ENCODE measurements around the gene IFNA4. TPM values are rescaled to one million over a fixed set of nuclear protein-coding genes. Genes with fewer than 3 reads are reported as not detected.
"Not testable (repeated sequence)": the region's sequence is repeated elsewhere in the genome, so short reads cannot be mapped to it uniquely, and the experiment has no call there.

The IFNA4 gene
- total RNA-seq = not detected
- long read RNA-seq = 0 reads

DNA sequence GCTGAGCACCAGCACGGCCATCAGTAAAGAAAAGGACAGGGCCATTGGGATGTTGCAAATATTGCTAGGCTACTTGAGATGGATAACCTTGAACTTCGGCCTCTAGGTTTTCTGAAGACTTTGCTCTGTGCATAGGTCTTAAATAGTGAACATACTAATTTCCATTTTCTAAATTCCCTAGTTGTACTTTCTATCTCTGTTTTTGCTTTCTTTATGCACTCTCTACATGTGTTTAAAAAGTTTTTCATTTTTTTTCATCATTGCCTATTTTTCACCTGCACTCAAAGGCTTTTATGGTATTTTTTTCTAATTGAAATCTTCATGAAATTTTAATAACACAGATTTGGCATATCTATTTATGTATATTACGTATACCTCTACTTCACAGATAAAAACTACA, at the start of gene IFNA4:
Gene IFNA4 (minus strand): TSS at position 101 of the 400 bp plus-strand sequence. CDS start 56 bp downstream, at position 45.
- DNase-seq; ATAC-seq; intact Hi-C loops (cut with DNase I): not testable (repeated sequence)

DNA sequence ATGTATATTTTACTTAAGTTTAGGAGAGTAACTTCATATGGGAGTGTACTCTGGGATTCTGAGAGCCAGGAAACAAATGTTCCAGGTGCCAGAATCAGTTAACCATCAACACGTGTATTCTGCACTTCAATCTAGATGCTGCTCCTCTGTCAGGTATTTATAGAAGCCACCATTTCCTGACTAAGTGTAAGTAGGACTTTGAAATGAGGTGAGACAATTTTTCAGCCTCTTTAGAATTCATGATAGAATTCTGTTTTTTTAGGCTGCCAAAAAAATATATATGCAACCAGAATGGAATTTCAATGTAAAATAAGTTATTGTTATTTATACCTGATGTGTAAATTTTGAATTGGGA, 49.0 kb upstream of the IFNA4 start:
- ATAC-seq; intact Hi-C loops (cut with DNase I): not testable (repeated sequence)

DNA sequence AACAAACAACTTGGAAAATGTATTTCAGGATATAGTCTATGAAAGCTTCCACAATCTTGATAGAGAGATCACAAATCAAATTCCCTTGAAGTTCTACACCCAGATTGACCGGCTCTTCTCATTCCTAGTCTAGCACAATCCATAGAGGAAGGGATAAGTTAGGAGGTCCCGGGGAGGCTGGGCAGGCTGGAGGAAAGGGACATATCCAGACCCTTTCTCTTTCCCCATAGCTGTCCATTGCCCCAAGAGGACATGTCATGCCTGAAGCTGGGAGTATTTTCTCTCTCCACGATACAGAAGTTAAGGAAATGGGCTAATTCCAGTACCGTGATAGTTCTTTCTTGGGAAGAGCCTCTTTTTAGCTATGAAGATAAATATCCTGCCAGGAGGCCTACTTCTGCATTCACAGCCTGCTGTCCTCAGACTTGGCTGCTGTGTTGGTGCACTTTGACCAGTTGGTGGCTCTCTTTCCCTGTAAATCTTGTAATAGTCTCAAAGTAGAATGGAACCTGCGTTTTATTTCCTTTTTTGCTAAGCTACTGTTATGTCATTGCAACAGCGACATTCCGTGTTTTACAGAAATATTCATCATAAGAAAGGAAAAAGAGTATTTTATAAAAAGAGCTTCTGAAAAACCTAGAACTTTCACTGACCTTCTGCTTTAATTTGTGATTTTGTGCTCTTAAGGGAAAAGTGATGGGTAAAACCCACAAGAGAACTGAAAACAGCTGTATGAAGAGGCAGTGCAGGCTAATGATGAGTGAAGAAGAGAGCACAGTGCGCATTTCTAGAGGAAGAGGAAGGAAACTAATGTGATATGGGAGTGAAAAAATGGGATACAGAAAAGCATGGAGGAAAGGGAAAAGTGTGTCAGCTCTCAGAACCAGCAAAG, 48.3 kb upstream of the IFNA4 start:
- ATAC-seq = peak; percentile 59 to 60
- DNase-seq; intact Hi-C loops (cut with DNase I): not testable (repeated sequence)

More for the DNA sequence above, 49.0 kb upstream of the IFNA4 start:
- not testable (repeated sequence) for DNase-seq

DNA sequence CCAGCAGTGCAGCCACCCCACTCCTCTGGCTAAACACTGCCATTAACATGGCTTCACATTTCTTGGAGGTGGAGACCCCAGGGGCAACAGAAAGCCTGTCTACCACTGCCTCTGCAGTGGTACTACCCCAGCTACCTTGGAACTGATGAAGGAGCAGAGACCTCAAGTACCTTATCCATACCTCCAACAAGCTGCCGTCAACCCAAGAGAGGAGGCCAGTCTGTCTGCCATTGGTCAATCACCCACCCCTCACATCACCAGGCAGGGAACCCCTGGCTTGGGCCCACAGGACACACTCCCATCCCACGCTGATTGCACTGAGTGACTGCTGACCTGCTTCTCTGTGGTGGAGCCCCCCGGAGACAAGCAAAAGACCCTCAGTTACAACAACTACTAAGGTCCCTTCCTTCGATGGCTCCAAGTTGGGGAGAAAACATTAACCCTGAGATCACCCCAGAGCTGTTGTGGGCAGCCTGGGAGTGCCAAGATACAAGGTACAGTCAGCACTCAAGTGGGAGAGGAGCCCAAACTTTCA, 46.8 kb upstream of the IFNA4 start:
- DNase-seq = no peak
- ATAC-seq = no peak
- intact Hi-C loops (cut with DNase I) = no loop called here

DNA sequence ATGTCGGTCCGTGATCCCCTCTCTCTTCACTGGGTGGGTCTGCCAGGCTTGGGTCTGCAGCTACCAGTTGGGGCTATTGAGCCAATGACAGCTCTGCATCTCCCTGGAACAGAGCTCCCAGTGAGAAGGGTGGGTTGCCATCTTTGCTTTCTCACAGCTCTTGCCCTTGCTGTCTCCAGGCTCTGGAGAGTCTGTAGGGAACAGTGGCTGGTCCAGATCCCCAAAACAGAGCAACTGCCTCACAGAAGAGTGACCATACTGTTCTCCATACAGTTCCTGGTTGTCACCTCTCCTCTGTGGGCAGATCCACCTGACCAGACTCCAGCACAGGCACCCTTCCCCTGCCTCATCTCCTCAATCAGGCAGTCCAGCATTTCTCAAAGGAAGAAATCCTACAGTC, 45.9 kb upstream of the IFNA4 start:
- peak in 1 of 2 donors; percentile 8 for ATAC-seq
- intact Hi-C loops (cut with DNase I) = no loop called here

DNA sequence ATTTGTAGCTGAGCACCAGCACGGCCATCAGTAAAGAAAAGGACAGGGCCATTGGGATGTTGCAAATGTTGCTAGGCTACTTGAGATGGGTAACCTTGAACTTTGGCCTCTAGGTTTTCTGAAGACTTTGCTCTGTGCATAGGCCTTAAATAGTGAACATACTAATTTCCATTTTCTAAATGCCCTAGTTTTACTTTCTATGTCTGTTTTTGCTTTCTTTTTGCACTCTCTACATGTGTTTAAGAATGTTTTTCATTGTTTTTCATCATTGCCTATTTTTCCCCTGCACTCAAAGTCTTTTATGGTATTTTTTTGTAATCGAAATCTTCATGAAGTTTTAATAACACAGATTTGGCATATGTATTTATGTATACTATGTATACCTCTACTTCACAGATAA, 40.7 kb upstream of the IFNA4 start, which contains the start of gene IFNA17:
Gene IFNA17 (minus strand): TSS at position 101 of the 400 bp plus-strand sequence. CDS start 49 bp downstream, at position 52.
- intact Hi-C loops (cut with DNase I) = no loop called here
- ATAC-seq (no peak), DNase-seq (no peak)

More for the DNA sequence above, 45.9 kb upstream of the IFNA4 start:
- no peak for DNase-seq

DNA sequence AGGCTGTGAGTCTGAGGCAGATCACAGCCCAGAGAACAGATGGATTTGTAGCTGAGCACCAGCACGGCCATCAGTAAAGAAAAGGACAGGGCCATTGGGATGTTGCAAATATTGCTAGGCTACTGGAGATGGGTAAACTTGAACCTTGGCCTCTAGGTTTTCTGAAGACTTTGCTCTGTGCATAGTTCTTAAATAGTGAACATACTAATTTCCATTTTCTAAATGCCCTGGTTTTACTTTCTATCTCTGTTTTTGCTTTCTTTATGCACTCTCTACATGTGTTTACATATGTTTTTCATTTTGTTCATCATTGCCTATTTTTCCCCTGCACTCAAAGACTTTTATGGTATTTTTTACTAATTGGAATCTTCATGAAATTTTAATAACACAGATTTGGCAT, 29.8 kb upstream of the IFNA4 start, which contains the start of gene IFNA16:
Gene IFNA16 (minus strand): TSS at position 101 of the 400 bp plus-strand sequence. CDS start 6 bp downstream, at position 95.
- ATAC-seq; intact Hi-C loops (cut with DNase I); DNase-seq: not testable (repeated sequence)

DNA sequence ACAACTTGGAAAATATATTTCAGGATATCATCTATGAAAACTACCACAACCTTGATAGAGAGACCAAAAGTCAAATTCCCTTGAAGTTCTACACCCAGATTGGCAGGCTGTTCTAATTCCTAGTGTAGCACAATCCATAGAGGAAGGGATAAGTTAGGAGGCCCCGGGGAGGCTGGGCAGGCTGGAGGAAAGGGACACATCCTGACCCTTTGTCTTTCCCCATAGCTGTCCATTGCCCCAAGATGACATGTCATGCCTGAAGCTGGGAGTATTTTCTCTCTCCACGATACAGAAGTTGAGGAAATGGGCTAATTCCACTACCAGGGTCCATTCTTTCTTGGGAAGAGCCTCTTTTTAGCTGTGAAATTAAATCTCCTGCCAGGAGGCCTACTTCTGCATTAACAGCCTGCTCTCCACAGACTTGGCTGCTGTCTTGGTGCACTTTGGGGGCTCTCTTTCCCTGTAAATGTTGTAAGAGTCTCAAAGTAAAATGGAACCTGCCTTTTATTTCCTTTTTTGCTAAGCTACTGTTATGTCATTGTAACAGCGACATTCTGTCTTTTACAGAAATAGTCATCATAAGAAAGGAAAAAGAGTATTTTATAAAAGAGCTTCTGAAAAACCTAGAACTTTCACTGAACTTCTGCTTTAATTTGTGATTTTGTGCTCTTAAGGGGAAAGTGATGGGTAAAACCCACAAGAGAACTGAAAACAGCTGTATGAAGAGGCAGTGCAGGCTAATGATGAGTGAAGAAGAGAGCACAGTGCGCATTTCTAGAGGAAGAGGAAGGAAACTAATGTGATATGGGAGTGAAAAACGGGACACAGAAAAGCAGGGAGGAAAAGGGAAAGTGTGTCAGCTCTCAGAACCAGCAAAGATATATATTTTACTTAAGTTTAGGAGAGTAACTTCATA, 26.3 kb upstream of the IFNA4 start:
- DNase-seq; intact Hi-C loops (cut with DNase I); ATAC-seq: not testable (repeated sequence)

DNA sequence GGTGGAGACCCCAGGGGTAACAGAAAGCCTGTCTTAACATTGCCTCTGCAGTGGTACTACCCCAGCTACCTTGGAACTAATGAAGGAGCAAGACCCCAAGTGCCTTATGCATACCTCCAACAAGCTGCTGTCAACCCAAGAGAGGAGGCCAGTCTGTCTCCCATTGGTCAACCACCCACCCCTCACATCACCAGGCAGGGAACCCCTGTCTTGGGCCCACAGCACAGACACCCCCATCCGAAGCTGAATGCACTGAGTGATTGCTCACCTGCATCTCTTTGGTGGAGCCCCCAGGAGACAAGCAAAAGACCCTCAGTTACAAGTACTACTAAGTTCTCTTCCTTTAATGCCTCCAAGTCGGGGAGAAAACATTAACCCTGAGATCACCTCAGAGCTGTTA, 24.8 kb upstream of the IFNA4 start:
- DNase-seq; intact Hi-C loops (cut with DNase I): not testable (repeated sequence)
- peak in 1 of 2 donors; percentile 15 for ATAC-seq

DNA sequence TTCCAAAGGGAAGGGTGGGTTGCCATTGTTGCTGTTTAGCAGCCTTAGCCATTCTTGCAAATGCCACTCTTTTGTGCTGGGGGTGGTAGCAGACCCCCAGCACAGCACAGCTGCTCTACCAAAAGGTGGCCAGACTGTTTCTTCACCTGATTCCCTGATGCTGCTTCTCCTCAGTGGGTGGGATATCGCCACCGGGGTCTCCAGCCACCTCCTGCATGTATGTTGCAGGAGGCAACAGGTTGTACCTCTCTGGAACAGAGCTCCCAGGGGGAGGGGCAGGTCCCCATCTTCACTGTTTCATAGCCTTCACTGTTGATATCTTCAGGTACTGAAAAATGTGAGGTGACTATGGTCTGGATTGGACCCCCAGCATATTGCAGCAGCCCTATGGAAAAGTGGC, 23.4 kb upstream of the IFNA4 start:
- ATAC-seq; DNase-seq; intact Hi-C loops (cut with DNase I): not testable (repeated sequence)

DNA sequence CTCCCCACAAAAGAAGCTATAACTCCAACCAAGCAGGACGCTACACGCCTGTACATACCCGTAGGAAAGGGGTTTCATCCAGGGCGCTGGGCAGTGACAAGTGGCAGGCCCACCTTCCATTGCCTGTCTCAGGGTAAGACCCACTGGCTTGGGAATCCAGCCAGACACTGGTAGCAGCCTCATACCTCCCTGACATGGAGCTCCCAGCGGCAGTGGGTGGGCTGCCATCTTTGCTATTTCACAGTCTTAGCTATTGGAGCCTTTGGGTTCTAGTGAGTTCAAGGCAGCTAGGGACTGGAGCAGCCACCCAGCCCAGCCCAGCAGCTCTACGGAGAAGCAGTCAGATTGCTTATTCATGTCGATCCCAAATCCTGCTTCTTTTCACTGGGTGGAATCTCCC, 22.9 kb upstream of the IFNA4 start:
- DNase-seq = no peak
- ATAC-seq = no peak
- intact Hi-C loops (cut with DNase I) = no loop called here

DNA sequence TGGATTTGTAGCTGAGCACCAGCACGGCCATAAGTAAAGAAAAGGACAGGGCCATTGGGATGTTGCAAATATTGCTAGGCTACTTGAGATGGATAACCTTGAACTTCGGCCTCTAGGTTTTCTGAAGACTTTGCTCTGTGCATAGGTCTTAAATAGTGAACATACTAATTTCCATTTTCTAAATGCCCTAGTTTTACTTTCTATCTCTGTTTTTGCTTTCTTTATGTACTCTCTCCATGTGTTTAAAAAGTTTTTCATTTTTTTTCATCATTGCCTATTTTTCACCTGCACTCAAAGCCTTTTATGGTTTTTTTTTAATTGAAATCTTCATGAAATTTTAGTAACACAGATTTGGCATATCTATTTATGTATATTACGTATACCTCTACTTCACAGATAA, 19.7 kb upstream of the IFNA4 start, which contains the start of gene IFNA10:
Gene IFNA10 (minus strand): TSS at position 101 of the 400 bp plus-strand sequence. CDS start 46 bp downstream, at position 55.
- DNase-seq; ATAC-seq; intact Hi-C loops (cut with DNase I): not testable (repeated sequence)

DNA sequence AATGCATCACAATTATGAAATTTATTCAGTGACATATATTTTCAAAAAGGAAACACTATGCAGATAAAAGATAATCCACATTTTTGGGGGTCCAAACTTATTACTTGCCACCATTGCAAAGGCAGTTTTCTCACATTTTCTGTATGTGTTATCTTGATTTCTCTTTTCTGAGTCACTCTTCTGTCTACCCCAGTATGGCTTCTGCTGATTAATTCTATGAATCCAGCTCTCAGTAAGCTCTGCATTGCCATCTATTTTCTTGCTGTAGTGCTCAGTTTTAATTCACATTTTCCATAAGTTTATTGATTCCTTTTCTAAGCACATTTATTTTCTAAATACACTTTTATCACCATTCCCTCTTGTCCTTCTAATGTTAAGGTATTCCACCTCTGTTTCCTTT, 17.8 kb upstream of the IFNA4 start:
- ATAC-seq = no peak
- no peak for DNase-seq
- intact Hi-C loops (cut with DNase I) = no loop called here

DNA sequence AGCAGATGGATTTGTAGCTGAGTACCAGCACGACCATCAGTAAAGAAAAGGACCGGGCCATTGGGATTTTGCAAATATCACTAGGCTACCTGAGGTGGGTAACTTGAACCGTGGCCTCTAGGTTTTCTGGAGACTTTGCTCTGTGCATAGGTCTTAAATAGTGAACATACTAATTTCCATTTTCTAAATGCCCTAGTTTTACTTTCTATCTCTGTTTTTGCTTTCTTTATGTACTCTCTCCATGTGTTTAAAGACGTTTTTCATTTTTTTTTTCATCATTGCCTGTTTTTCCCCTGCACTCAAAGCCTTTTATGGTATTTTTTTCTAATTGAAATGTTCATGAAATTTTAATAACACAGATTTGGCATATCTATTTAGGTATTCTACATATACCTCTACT, 14.7 kb upstream of the IFNA4 start, which contains the start of gene IFNA7:
Gene IFNA7 (minus strand): TSS at position 101 of the 400 bp plus-strand sequence. CDS start 40 bp downstream, at position 61.
- intact Hi-C loops (cut with DNase I); ATAC-seq; DNase-seq: not testable (repeated sequence)

DNA sequence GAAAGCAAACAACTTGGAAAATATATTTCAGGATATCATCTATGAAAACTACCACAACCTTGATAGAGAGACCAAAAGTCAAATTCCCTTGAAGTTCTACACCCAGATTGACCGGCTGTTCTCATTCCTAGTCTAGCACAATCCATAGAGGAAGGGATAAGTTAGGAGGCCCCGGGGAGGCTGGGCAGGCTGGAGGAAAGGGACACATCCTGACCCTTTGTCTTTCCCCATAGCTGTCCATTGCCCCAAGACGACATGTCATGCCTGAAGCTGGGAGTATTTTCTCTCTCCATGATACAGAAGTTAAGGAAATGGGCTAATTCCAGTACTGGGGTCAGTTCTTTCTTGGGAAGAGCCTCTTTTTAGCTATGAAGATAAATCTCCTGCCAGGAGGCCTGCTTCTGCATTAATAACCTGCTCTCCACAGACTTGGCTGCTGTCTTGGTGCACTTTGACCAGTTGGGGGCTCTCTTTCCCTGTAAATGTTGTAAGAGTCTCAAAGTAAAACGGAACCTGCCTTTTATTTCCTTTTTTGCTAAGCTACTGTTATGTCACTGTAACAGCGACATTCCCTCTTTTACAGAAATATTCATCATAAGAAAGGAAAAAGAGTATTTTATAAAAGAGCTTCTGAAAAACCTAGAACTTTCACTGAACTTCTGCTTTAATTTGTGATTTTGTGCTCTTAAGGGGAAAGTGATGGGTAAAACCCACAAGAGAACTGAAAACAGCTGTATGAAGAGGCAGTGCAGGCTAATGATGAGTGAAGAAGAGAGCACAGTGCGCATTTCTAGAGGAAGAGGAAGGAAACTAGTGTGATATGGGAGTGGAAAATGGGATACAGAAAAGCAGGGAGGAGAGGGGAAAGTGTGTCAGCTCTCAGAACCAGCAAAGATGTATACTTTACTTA, 7.7 kb upstream of the IFNA4 start:
- ATAC-seq = peak; percentile 44 to 75
- DNase-seq; intact Hi-C loops (cut with DNase I): not testable (repeated sequence)

DNA sequence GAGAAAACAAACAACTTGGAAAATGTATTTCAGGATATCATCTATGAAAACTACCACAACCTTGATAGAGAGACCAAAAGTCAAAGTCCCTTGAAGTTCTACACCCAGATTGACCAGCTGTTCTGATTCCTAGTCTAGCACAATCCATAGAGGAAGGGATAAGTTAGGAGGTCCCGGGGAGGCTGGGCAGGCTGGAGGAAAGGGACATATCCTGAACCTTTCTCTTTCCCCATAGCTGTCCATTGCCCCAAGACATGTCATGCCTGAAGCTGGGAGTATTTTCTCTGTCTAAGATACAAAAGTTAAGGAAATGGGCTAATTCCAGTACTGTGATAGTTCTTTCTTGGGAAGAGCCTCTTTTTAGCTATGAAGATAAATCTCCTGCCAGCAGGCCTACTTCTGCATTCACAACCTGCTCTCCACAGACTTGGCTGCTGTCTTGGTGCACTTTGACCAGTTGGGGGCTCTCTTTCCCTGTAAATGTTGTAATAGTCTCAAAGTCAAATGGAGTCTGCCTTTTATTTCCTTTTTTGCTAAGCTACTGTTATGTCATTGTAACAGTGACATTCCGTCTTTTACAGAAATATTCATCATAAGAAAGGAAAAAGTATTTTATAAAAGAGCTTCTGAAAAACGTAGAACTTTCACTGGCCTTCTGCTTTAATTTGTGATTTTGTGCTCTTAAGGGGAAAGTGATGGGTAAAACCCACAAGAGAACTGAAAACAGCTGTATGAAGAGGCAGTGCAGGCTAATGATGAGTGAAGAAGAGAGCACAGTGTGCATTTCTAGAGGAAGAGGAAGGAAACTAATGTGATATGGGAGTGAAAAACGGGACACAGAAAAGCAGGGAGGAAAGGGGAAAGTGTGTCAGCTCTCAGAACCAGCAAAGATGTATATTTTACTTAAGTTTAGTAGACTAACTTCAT, 4.3 kb downstream of the IFNA4 start:
- intact Hi-C loops (cut with DNase I); DNase-seq: not testable (repeated sequence)
- ATAC-seq = peak; percentile 44 to 77

DNA sequence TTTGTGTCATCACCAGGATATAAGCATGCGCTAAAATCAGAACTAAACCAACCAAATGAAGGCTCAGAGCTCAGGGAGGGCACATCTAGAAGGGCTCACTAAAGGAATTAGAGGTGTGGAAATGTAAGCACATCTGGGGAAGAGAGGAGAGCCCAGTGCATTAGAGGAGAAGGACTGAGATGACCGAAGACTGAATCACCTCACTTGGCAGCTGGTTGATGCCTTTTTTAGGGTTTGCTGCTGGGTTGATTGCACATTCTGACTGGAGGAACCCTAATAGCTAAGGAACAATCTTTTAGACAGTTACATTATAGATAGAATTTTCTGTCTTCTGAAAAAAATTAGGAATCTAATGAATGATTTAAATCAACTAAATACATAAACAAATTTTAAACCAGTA, 12.7 kb downstream of the IFNA4 start:
- ATAC-seq (no peak), DNase-seq (no peak)
- intact Hi-C loops (cut with DNase I) = no loop called here
